ENCODE data around the gene TTC39A.

Gene TTC39A

GRCh38 chr1:51330331-51331201 is at the start of gene TTC39A:
Gene TTC39A (minus strand): TSS chr1:51330562. CDS start chr1:51330477, 85 bp downstream.
- DNase-seq: peak; percentile 57 to 70

- DNase-seq: no peak
Measured at GRCh38 chr1:51378871-51379270, 48.5 kb upstream of the TTC39A start.

- DNase-seq: no peak
Measured at GRCh38 chr1:51373898-51374297, 43.5 kb upstream of the TTC39A start.

GRCh38 chr1:51372561-51372960 is 42.2 kb upstream of the TTC39A start:
- DNase-seq: no peak

- DNase-seq: no peak
Measured at GRCh38 chr1:51369171-51369570, 38.8 kb upstream of the TTC39A start.

- DNase-seq: no peak
Measured at GRCh38 chr1:51365774-51366173, 35.4 kb upstream of the TTC39A start.

GRCh38 chr1:51359879-51360278 is 29.5 kb upstream of the TTC39A start:
- no peak for DNase-seq

GRCh38 chr1:51355382-51355781 is 25.0 kb upstream of the TTC39A start:
- no peak for DNase-seq

- DNase-seq: no peak
Measured at GRCh38 chr1:51354416-51354815, 24.1 kb upstream of the TTC39A start.

- DNase-seq: no peak
Measured at GRCh38 chr1:51351907-51352306, 21.5 kb upstream of the TTC39A start.

- no peak for DNase-seq
Measured at GRCh38 chr1:51349862-51350261, 19.5 kb upstream of the TTC39A start.

GRCh38 chr1:51348147-51348527 is 17.8 kb upstream of the TTC39A start:
- DNase-seq: no peak

- DNase-seq: no peak
Measured at GRCh38 chr1:51347398-51348146, 17.2 kb upstream of the TTC39A start.

GRCh38 chr1:51346086-51346942 is 16.0 kb upstream of the TTC39A start:
- no peak for DNase-seq

- DNase-seq: no peak
Measured at GRCh38 chr1:51345300-51345687, 14.9 kb upstream of the TTC39A start.

- peak in 1 of 2 experiments; percentile 25 for DNase-seq
Measured at GRCh38 chr1:51344602-51345299, 14.4 kb upstream of the TTC39A start.

GRCh38 chr1:51344276-51344601 is 13.9 kb upstream of the TTC39A start:
- DNase-seq: no peak

- no peak for DNase-seq
Measured at GRCh38 chr1:51343624-51344023, 13.3 kb upstream of the TTC39A start.

GRCh38 chr1:51342591-51343206 is 12.3 kb upstream of the TTC39A start:
- DNase-seq: no peak

- no peak for DNase-seq
Measured at GRCh38 chr1:51341876-51342496, 11.6 kb upstream of the TTC39A start.

GRCh38 chr1:51340380-51340779 is 10.0 kb upstream of the TTC39A start:
- no peak for DNase-seq

GRCh38 chr1:51336711-51337110 is 6.3 kb upstream of the TTC39A start:
- DNase-seq: no peak
